GM23248 (cell line): ENCODE data around the gene GSC.

Experiments
- EZH2 ChIP-seq: fragments of 200-600 bp; sonication (generic); IDR thresholded peaks from 2 replicates; pipeline ENCODE4 v1.6.1; 2018; ENCODE audit warnings: antibody characterized with exemption, mild to moderate bottlenecking; ENCODE audit not compliant: insufficient read depth, poor library complexity, severe bottlenecking
- EZH2phosphoT487 ChIP-seq: fragments of 200-600 bp; sonication (generic); IDR thresholded peaks from 2 replicates; pipeline ENCODE4 v1.6.1; 2018; ENCODE audit warnings: antibody characterized with exemption, moderate library complexity, mild to moderate bottlenecking, low read depth; ENCODE audit not compliant: insufficient read depth

DNA sequence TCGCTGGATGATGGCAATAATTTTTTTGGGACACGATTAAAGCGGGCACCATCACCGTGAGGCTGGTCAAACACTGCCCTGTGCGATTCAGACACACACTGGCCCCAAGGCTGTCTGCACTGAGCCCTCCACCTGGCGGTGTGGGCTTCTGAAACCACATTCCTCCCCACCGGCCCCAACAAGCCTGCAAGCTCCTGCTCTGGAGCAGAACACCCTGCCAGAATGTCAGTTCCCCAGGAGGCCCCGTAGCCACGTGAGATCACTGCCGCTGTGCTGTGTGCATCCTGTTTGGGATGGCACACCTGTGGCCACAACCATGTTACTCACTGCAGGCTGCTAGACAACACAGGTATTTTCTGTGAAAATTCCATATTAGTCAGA, 7.9 kb downstream of the GSC start:
- TF ChIP-seq EZH2phosphoT487: no peak
- no peak for TF ChIP-seq EZH2
